Measurements from ENCODE around the gene KLC1.
"Not testable (repeated sequence)": the region's sequence is repeated elsewhere in the genome, so short reads cannot be mapped to it uniquely, and the experiment has no call there.

KLC1 gene

DNA sequence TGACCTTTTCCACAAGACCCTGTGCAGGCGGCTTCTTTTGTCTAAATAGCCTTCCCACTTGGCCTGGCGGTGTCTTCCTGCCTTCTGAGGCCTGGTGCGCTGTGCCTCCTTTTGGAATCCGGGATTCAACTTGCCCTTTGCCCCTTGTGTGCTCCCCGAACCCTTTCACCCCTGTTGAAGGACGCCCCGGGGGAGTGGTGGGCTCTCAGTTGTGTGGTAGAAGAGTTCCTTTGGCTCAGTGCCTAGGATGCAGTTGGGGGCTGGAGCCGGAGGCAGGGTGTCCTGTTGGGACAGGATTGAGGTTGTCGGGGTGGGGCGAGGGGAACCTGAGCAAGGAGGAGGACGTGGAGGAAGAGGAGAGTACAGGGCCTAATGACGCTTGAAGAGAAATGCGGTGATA lies 34.5 kb downstream of the KLC1 start:
- no peak for DNase-seq

DNA sequence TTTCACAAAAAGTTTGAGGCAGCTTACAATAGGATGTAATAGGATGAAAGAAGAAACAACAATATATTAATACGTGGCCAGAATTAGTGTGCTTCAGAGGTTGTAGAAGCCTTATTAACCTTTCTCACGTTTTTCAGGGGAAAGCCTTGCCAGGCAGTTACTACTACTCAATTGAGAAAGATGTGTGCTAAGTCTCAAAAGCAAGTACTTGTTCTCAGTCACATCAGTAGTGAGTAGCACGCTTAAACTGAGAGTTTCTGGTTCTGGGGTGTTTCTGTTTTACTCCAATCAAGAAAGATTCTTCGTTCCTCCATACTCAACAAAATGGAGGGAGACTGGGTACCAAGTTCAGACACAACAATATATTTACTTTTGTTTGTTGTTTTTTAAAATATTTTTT lies 38.7 kb downstream of the KLC1 start:
- no peak for DNase-seq

DNA sequence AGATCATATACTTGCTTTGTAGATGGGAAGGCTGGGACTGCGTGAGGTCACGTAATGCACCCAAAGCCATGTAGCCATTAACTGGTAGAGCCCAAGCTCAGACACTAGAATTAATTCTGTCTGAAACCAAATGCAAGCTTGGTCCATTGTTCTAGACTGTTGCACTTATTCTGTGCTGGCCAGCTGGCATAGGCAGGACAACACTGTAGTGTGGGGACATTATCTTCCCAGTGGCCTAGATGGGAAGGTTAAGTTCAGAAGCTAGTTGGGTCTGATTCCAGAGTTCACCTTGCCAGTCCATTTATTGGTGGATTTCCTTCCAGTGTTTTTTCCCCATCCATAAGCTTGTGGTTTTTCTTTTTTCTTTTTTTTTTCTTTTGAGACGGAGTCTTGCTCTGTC lies 39.1 kb downstream of the KLC1 start:
- no peak for DNase-seq

DNA sequence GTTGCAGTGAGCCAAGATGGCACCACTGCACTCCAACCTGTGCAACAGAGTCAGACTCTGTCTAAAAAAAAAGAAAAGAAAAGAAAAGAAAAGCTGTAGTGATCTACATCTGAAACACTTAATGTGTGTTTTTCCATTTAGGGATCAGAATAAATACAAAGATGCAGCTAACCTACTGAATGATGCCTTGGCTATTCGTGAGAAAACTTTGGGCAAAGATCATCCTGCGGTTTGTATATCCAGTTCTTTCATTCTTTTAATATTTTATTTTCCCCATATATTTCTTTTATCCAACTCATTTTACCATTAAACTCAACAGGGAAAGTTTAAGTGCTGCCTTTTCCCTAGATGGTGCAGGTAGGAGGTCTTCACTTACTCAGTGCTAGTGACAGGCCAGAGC lies 40.4 kb downstream of the KLC1 start:
- no peak for DNase-seq

DNA sequence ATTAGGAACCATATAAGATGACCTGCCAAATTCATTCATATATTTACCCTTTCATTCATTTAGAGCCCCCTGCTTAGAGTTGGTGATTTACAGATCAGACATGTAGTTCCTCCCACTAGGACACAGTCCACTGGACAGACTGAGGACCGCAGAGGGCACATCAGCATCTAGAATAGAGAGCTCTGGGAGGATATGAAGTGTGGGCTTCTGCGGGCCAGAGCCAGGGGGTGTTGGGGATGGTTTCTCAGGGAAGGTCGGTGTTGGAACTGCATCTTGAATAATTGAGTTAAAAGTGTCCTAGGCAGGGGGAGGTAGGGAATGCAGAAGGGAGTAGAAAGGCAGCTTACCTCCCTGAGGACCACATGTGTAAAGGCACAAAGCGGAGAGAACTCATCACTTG lies 42.9 kb downstream of the KLC1 start:
- no peak for DNase-seq

DNA sequence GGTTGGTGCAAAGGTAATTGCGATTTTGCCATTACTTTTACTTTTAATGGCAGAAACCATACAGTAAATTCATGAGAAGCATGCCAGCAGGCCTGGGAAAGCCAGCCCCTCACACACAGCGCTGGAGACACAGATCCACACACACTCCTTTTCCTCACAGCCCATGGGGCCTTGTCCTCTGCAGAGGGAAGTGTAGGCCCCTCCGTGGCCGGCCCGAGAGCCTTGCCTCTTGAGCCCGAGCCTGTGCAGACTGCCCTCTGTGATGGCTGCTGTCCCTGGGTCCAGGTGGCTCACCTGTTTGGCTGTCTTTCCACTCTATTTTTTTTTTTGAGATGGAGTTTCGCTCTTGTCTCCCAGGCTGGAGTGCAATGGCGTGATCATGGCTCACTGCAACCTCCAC lies 46.9 kb downstream of the KLC1 start:
- DNase-seq = no peak

DNA sequence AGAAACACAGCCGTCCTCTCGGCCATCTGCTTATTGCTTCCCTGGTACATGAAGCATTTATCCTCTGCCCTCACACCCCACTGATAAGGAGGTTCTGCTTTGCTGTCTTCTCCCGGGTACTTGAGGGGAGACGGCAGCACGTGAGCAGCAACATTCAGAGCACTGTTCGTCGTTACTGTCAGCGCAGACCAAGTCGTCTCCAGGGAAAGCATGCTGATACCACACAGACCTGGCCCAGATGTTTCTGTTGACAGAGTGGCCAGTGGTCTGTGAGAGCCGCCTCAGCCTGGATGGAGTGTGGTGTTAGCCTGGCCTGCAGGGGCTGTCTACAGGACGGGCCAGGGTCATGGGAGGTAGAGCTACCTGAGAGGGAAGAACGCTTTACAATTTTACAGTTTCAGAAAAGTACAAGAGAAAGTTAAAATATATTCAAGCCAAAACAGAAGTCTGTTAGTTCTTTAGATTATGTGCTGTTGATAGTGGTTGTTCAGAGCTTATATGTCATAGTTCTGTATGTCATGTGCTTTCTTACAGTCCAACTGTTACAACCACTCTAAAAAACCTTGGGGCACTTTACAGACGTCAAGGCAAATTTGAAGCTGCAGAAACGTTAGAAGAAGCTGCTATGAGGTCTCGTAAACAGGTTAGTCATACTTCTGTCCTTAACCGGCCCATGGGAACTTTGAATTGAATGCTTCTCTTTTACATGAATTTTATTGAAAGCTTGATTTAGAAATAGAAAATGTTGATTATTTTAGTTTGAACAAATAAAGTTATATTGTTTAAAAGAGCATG lies 48.1 kb downstream of the KLC1 start:
- DNase-seq = no peak

DNA sequence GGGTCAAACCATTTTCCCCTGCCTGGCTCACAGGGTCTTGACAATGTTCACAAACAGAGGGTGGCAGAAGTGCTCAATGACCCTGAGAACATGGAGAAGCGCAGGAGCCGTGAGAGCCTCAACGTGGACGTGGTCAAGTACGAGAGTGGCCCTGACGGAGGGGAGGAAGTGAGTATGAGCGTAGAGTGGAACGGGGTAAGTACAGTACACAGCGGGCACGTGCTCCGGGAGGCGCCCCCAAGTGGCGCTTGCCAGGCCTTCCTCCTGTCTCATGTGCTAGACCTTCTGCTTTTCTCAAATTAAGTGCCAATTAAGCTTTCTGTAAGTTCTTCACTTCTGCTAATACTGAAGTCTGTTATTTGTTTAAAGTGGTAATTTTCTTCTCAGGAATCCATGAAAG lies 50.3 kb downstream of the KLC1 start:
- no peak for DNase-seq

DNA sequence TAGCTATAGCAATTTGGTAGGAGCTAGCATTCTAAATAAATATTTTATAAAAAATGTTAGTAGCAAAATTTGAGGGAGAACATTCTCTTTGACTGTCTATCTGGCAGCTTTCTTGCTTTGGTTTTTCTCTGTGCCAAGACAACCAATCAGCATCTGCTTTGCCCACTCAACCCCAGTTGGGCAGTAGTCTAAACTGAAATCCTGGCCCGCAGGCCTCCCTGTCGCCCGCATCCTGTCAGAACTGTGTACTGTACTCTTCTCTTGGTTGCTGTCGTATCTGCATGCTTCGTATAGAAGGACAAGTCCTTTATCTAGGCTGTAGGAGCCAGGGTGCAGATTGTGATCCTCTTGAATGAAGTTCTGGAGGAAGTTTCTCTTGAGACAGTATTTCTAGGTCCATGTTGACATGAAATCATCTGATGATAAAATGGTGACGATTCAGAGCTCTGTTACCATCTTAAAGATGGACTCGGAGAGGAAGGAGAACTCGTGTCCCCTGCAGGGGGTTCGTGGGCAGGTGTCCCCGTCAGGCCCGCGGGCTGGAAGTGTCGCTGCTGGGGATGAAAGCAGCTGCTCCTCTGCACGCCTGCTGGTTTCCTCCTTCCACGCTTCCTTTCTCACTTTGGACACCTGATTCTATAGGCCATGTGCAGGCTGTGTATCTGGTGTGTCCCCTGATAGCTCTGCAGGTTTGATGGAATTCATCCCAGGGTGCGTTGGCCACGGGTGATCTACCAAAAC lies 51.6 kb downstream of the KLC1 start:
- DNase-seq = no peak

DNA sequence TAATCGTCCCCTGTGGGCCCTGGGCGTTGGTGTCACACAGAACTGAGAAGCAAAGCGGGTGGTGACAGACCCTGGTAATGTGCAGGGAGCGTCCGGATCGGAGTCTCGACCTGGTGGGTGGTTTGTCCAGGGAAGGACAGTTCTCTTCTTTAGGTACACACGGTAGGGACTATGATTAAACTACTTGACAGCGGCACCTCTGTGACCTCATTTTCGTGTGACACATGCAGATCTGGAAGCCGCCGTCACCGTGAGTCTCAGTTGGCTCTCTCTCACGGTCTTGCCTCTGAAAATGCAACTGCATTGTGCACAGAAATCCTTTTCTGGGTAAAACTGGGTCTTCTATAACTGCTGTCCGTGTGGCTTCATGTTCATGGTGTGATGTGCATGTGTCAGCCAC lies 54.1 kb downstream of the KLC1 start:
- no peak for DNase-seq

DNA sequence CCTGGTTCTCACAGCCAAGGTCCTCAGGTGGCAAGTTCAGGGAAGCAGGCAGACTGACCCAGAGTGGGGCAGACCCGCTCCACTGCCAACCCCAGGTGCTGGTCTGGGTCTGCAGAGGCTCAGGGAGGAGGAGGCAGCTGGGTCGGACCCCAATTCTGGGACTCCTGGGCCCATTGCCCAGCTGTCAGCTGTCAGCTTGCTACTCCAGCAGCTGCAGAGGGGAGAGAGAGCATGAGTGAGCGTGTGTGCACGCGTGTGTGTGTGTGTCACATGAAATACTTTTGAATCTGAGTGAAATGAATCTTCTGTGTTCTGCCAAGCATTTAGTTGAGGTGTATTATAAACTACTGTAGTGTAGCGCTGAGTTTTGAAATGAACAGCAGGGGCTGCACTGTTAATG lies 55.5 kb downstream of the KLC1 start:
- DNase-seq = no peak

DNA sequence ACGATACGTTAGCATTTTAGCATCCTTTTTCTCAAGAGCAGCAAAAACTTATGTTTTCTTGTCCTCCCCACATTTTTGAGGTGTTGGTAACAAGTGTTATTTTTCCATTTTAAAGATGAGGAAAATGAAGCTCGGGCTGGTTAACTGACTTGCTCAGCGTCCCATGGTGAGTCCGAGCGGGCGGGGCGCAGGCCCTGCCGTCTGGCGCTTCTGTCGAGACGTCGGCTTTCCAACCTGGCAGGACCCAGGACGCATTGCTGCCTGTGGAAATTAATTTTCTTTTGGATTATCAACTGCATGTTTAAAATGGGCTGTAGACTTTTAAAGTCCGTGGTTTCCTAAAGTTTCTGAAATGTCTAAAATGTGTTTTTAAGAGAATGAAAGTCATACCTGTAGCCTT lies 55.9 kb downstream of the KLC1 start:
- DNase-seq = no peak

DNA sequence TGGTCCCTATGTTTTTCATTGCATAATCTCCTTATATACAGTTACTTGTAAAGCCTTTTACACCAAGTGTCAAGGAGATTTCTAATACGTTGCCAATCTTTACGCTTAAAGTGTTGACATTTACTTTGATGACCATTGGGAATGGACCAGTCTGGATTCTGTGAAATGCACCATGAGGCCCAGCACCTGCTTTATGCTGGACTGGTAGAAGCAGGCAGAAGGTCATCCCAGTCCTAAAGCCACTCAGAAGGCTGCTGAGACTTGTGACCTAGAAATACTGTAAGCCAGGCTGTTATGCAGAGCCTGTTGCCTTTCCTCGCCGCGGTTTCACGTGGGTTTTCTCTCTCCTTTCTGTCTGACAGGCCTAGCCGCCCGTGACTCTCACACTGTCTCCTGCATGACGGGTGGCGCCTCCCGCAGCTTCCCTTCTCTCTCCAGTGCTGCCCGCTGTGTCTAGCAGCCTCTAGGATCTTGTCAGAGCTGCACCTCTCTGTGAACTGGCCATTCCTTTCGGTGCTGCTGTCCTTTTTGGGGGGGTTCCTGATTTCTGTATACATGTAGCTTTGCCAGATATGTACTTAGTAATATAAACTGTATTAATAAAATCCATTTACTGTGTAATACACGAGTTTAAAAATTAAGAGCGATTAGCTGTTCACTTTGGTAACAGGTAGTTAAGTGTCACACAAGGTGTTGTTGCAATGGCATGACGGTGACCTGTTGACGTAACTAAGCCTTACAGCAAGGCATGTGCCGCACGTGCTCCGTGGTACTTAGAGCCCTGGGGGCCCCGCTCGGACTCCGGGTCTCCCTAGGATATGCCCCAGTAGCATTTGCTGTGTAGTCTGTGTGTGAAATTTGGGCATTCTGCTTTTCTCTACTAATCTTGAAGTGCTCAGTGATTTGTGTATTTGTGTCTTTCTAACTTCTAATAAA lies 56.5 kb downstream of the KLC1 start:
- DNase-seq = no peak

DNA sequence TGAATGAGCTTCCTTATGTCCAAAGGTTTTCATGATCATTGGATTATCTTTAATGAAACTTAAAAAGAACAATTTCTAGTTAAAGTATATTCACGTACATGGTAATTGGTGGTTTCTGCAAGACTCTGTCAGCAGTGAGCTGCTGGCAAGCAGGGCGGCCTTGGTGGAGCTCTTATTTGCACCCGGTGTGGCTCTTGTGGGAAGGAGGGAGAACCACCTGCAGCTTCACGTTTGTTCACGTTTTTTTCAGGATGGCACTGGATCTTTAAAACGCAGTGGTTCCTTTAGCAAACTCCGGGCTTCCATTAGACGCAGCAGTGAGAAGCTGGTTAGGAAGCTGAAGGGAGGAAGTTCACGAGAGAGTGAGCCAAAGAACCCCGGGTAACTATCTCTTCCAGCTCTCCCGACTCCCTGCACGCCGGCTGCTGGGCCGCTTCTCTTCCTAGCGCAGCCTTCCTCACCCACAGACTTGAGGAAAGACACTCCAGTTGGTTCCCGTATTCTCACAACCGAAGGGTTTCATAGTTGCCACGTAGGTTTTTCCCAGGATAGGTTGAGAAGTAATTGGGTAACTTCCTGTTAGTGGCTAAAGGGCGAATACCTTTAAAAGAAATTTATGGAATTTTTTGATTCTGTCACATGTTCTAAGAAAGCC lies 57.9 kb downstream of the KLC1 start:
- DNase-seq = no peak

DNA sequence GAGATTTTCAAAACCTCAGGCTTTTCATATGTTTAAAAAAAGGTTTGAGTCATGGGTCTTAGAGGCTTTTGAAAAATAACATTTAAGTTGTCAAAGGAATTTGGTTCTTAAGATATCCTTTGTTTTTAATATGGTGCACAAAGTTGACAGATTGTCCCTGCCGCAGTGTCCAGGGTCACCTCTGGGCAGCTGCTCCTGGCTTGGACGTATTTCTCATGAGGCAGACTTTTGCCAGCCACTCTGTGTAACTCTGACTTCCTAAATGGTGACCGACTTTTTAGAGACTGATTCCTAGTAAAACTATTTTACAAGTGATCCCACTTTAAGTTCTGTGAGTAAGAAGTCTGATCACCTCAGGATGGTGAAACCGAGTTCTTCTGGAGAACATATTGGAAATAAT lies 58.7 kb downstream of the KLC1 start:
- DNase-seq = no peak

DNA sequence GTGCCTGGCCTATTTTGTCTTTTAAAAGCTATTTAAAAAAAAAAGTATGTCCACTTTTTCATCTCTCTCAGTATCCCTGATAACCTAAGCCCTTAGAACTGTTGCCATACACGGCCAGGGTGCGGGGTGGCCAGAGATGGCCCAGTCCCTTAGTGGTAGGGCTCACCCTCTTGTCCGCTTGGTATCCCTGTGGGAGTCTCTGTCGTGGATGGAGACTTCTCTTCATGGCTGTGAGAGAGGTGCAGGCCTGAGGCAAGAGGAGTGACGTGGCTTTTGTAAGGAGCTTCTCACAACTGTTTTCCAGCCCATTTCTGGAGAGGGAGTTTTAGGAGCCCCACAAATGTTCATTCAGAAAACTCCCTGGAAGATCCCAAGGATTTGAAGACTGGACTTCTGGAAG lies 59.4 kb downstream of the KLC1 start:
- no peak for DNase-seq

DNA sequence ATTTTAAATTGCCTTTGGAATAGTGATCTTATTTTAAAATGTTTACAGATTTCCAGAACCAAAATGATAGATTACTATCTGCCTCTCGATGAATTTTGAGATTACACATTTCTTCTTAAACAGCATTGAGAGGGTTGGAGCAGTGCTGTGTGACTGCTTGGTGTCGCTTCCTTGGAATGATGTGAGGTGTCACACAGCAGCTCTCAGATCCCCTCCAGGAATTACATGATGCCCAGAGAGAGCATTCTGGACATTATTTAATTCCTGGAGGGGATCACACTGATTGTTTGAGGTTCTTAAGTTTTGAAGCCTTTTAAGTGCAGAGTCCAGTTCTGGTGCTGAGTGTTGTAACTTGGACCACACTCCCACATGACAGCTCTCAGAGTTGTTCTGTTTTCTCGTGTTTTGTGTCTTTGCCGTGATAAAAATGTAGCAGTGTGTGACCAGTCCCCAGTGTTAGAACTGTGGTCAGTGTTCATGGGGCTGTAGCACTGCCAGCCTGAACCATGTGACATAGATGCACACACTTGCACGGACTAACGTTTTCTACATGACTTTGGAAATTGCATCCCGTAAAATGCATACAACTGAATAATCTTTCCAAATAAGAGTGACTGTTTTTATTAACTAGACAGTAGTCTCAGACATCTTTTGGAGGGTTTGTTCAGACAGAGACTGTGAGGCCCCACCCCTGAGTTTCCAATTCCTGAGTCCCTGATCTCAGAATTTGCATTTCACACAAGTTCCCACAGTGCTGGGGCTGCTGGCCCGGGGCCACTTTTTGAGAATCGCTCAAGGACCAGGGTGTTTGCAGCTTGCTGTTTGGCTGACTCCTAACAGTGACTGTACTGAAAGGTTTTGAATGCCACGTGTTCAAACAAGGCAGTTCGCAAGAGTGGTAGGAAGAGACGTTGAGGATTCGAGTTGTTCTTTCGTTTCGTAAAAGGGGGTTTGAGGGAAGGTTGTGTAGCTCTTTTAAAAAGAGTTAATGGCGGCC lies 60.2 kb downstream of the KLC1 start:
- DNase-seq = no peak

DNA sequence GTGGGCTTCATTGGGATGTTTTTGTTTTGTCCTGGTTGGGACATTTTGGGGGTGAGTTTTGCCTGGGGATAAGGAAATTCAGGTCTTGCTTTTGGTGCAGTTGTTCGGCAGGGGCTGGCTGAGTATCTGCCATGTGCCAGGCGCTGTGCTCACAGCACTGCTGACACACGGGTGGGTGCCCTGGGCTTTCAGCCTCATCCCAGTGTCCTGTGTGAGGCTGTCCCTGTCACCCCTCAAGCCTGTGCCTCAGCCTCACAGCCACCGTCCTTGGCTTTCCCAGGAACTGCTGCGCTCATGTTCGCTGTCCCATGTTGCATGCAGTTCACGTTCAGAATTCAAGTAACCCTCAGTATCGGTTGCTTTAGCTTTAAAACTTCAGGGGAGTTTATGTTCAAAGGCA lies 61.3 kb downstream of the KLC1 start:
- no peak for DNase-seq

DNA sequence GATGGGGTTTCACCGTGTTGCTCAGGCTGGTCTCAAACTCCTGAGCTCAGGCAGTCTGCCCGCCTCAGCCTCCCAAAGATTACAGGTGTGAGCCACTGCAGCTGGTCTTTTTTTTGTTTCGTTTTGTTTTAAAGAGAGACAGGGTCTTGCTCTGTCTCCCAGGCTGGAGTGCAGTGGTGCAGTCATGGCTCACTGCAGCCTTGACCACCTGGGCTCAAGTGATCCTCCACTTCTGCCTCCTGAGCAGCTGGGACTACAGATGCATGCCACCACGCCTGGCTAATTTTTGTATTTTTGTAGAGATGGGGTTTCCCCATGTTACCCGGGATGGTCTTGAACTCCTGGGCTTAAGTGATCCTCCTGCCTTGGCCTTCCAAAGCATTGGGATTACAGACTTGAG lies 62.6 kb downstream of the KLC1 start:
- DNase-seq = not testable (repeated sequence)

DNA sequence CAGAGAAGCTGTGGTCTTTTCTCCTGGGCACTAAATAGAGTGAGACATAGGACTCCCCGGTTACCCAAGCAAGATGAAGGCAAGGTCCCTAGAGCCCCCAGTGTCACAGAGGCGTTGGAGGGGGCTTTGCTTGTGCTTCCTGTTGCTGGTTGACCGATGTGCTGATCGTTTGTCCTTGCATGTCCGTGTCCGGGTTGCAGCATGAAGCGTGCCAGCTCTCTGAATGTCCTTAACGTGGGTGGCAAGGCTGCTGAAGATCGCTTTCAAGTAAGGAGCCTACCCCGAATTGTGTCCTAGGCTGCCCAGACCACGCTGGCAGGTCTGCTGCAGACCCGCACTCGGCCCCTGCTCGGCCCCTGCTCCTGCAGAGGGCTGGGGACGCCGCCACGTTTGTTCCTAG lies 63.1 kb downstream of the KLC1 start:
- no peak for DNase-seq

DNA sequence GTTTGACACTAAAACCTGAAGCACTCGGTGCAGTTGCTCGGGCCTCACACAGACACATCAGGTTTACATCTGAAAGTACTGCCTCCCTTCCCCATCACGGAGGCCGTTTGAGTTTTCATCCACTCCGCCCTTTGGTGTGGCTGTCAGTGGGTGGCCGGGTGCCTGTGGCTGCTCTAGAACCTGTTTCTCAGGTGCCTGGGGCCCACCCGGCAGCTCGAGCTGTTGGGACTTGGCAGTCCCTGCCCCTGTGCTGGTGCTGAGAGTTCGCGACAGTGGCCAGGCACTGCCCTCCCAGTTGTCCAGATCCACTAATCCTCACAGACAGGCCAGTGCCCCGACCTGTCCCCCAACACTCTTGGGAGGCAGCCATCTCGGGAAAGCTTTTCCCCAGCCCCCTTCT lies 63.9 kb downstream of the KLC1 start:
- no peak for DNase-seq

DNA sequence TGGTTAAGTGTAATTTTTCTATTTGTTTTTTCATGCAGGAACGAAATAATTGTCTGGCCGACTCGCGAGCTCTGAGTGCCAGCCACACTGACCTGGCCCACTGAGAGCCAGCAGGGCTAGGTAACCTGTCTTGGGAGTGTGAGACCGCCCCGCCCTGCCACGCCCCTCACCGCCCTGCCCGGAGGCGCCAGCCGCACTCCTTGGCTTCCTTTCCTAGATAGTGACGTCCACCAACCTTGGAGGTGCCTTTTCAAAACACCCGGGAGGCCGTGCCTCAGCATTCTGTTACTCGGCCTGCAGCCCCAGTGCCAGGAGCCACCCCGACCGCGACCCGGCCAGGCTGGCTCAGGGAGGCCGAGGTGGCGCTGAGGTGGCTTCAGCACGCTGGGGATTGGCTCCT lies 64.5 kb downstream of the KLC1 start:
- no peak for DNase-seq
